GM21381 (cell line): Measurements from ENCODE around the gene GLRX5.

Experiments used
- ATAC-seq: cut with Tn5 transposase; IDR thresholded peaks from one replicate; pipeline ENCODE4 v1.9.1; 2021; ENCODE audit warnings: mild to moderate bottlenecking, moderate library complexity; ENCODE audit not compliant: unreplicated experiment

Gene GLRX5

GRCh38 chr14:95531969-95532368 lies 2.9 kb upstream of the GLRX5 start:
- no peak for ATAC-seq

- no peak for ATAC-seq
Observed at GRCh38 chr14:95533391-95533821, 1.4 kb upstream of the GLRX5 start.

GRCh38 chr14:95533822-95534221 lies 1.0 kb upstream of the GLRX5 start:
- no peak for ATAC-seq

- peak; percentile 2 for ATAC-seq
Observed at GRCh38 chr14:95535226-95536021, 574 bp downstream of the GLRX5 start.

GRCh38 chr14:95536036-95536593 lies 1.3 kb downstream of the GLRX5 start:
- ATAC-seq: no peak

- no peak for ATAC-seq
Observed at GRCh38 chr14:95536671-95537070, 1.8 kb downstream of the GLRX5 start.

GRCh38 chr14:95537298-95538089 lies 2.6 kb downstream of the GLRX5 start:
- ATAC-seq: no peak

GRCh38 chr14:95538801-95539509 lies 4.1 kb downstream of the GLRX5 start:
- no peak for ATAC-seq

- no peak for ATAC-seq
Observed at GRCh38 chr14:95540236-95540855, 5.5 kb downstream of the GLRX5 start.

- ATAC-seq: no peak
Observed at GRCh38 chr14:95541346-95541745, 6.5 kb downstream of the GLRX5 start.

- ATAC-seq: no peak
Observed at GRCh38 chr14:95541932-95542930, 7.4 kb downstream of the GLRX5 start.

GRCh38 chr14:95543021-95543420 lies 8.2 kb downstream of the GLRX5 start:
- ATAC-seq: no peak

GRCh38 chr14:95544588-95544987 lies 9.7 kb downstream of the GLRX5 start:
- no peak for ATAC-seq

- no peak for ATAC-seq
Observed at GRCh38 chr14:95545515-95546168, 10.8 kb downstream of the GLRX5 start.

- no peak for ATAC-seq
Observed at GRCh38 chr14:95547272-95547625, 12.4 kb downstream of the GLRX5 start.

GRCh38 chr14:95547626-95548327 lies 12.9 kb downstream of the GLRX5 start:
- ATAC-seq: no peak

GRCh38 chr14:95548328-95548929 lies 13.6 kb downstream of the GLRX5 start:
- no peak for ATAC-seq
